Measurements from ENCODE around the gene ZNF407. TPM values are rescaled to one million over a fixed set of nuclear protein-coding genes. Genes with fewer than 3 reads are reported as not detected.

Gene ZNF407
- total and polyA plus RNA-seq, 2 donors: 5.1 to 9.7 TPM

DNA sequence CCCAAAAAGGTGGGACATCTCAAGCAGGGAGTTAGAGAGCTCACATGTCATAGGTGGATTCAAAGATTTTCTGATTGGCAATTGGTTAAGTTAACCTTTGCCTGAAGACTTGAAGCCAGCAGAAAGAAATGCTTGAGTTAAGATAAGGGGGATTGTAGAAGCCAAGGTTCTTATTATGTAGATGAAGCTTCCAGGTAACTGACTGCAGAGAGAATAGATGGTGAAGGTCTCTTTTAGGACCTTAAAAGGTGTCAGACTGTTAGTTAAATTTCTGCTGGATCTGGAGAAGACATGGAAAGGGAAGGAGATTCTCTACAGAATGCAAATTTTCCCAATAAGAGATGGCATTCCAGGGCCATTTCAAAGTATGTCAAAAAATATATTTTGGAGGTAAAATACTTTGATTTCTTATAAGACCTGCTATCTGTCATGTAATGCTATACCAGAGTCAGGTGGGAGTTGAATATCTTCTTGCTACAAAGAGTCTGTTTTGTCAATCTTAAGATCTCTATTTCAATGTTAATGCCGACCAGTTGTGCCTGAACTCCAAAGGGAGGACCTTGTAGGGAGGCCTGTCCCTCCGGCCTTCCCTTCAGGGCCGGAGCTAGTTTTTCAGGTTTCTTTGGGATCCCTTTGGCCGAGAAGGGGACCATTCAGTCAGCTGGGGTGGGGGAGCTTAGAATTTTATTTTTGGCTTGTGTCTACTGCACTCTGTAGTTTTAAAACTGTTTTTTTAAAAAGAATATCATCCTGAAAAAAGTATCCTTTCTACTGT, 330.7 kb downstream of the ZNF407 start:
- no peaks in the 10 kb centered on the region for H3K36me3 ChIP-seq (ENCODE audit: control insufficient read depth in 2 of 2, insufficient read depth in 2 of 2, low read length in 1 of 2)
- H3K27ac ChIP-seq (ENCODE audit: low read depth in 1 of 2, low read length in 1 of 2): no peak overlapping the region
- 97% methylated on average over 4 of the region's 4 CpGs for WGBS

DNA sequence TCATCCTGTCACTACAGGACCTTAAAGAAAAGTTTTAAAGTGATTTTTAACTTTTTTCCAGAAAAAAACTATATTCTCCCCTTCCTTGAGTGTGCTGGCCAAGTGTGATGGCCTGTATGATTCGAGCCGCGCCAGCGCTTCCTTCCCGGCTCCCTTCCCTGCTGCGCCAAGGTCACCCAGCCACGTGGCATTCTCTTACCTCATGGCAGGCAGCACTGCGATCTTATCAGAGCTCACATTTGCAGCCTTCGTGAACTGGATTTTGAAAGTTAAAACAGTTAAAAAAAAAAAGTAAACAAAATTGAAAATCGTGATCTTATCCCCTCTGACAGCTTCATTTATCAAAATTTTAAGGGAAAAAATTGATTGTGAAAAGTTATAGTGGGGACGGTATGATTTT, 331.4 kb downstream of the ZNF407 start:
- H3K36me3 ChIP-seq (ENCODE audit: control insufficient read depth in 2 of 2, insufficient read depth in 2 of 2, low read length in 1 of 2): no peaks in the 10 kb centered on the region
- no peaks in the 10 kb centered on the region for H3K4me1 ChIP-seq (ENCODE audit: control insufficient read depth in 2 of 2, insufficient read depth in 2 of 2, low read length in 2 of 2)
- DNase-seq (ENCODE audit: low read depth in 6 of 9, low spot score in 9 of 9): no peak
- H3K27me3 ChIP-seq (ENCODE audit: control insufficient read depth in 2 of 2, insufficient read depth in 1 of 2, low read length in 1 of 2): no peaks in the 10 kb centered on the region
- 96% methylated on average over 11 of the region's 11 CpGs for WGBS
- no peaks in the 10 kb centered on the region for H3K9me3 ChIP-seq (ENCODE audit: control insufficient read depth in 2 of 2, insufficient read depth in 1 of 2, low read length in 1 of 2)
- no peak overlapping the region for H3K4me3 ChIP-seq (ENCODE audit: low read length in 2 of 2)
- no peak overlapping the region for H3K27ac ChIP-seq (ENCODE audit: low read depth in 1 of 2, low read length in 1 of 2)

More for the DNA sequence above, 330.7 kb downstream of the ZNF407 start:
- no peaks in the 10 kb centered on the region for H3K27me3 ChIP-seq (ENCODE audit: control insufficient read depth in 2 of 2, insufficient read depth in 1 of 2, low read length in 1 of 2)
- DNase-seq (ENCODE audit: low read depth in 6 of 9, low spot score in 9 of 9): no peak
- H3K4me3 ChIP-seq (ENCODE audit: low read length in 2 of 2): no peak overlapping the region
- H3K9me3 ChIP-seq (ENCODE audit: control insufficient read depth in 2 of 2, insufficient read depth in 1 of 2, low read length in 1 of 2): no peaks in the 10 kb centered on the region
- no peaks in the 10 kb centered on the region for H3K4me1 ChIP-seq (ENCODE audit: control insufficient read depth in 2 of 2, insufficient read depth in 2 of 2, low read length in 2 of 2)

DNA sequence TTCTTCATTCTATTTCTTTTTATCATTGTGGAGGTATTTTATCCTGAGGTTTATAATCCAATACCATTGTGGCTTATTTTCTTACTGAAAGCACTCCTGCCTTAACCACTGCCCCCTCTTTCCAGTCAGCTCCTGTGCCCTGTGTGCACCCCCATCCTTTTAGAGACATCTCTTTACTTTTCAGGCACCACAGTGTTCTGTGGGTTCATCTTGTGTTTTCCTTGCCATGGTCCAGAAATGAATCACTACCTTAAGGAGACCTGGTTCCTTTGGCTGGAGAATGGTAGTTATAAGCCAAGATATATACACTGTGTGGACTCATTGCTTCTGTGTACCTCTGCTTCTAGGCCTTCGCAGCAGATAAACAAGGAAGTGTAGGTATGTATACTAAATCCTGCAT, 332.9 kb downstream of the ZNF407 start:
- no peak overlapping the region for H3K4me3 ChIP-seq (ENCODE audit: low read length in 2 of 2)
- no peak for DNase-seq (ENCODE audit: low read depth in 6 of 9, low spot score in 9 of 9)
- H3K36me3 ChIP-seq (ENCODE audit: control insufficient read depth in 2 of 2, insufficient read depth in 2 of 2, low read length in 1 of 2): no peaks in the 10 kb centered on the region
- no peak overlapping the region for H3K27ac ChIP-seq (ENCODE audit: low read depth in 1 of 2, low read length in 1 of 2)
- no peaks in the 10 kb centered on the region for H3K9me3 ChIP-seq (ENCODE audit: control insufficient read depth in 2 of 2, insufficient read depth in 1 of 2, low read length in 1 of 2)
- H3K4me1 ChIP-seq (ENCODE audit: control insufficient read depth in 2 of 2, insufficient read depth in 2 of 2, low read length in 2 of 2): no peaks in the 10 kb centered on the region
- WGBS: 95% methylated on average over 1 of the region's 1 CpG
- H3K27me3 ChIP-seq (ENCODE audit: control insufficient read depth in 2 of 2, insufficient read depth in 1 of 2, low read length in 1 of 2): no peaks in the 10 kb centered on the region

DNA sequence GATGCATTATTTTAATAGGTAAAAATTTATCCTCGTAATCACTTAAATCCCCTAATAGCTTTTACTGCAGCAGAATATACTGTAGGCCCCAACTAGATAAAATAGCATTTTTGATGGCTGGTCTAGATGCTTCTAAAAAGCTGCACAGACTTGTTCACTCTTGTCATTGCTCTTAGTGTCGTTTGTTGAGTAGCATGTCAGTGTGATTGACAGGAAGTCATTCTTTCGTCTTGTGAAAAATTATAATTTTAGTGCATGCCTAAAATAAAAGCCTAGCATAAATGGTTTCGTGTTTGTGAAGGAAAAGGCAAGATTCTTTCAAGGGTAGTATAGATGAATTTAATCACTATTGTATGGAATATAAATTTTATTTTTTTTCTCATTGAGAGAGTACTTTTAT, 336.3 kb downstream of the ZNF407 start:
- Histone ChIP-seq H3K9me3 (ENCODE audit: control insufficient read depth in 2 of 2, insufficient read depth in 1 of 2, low read length in 1 of 2) (no peaks in the 10 kb centered on the region), H3K36me3 (ENCODE audit: control insufficient read depth in 2 of 2, insufficient read depth in 2 of 2, low read length in 1 of 2) (no peaks in the 10 kb centered on the region), H3K27ac (ENCODE audit: low read depth in 1 of 2, low read length in 1 of 2) (no peak overlapping the region), H3K27me3 (ENCODE audit: control insufficient read depth in 2 of 2, insufficient read depth in 1 of 2, low read length in 1 of 2) (no peaks in the 10 kb centered on the region), H3K4me1 (ENCODE audit: control insufficient read depth in 2 of 2, insufficient read depth in 2 of 2, low read length in 2 of 2) (no peaks in the 10 kb centered on the region), H3K4me3 (ENCODE audit: low read length in 2 of 2) (no peak overlapping the region)
- 92% methylated on average over 4 of the region's 4 CpGs for WGBS
- no peak for DNase-seq (ENCODE audit: low read depth in 6 of 9, low spot score in 9 of 9)

DNA sequence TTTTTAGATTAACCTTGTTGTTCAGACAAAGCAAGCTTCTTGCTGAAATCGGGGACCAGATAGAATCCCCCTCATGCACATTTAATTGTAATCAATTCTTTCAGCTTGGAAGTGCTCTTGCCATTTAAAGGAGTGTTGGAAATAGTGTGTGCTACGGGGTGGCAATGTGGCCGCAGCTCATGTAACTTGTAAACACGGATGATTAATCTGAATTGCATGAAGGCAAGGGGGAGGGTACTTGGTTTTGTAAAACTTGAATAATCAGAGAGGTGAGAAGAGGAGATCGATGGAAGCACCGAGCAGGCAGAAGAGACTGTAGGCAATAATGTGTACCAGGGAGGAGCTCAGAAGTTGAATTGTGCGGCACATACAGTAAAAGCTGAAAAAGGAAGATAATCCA, 337.8 kb downstream of the ZNF407 start:
- Histone ChIP-seq H3K27me3 (ENCODE audit: control insufficient read depth in 2 of 2, insufficient read depth in 1 of 2, low read length in 1 of 2) (no peaks in the 10 kb centered on the region), H3K27ac (ENCODE audit: low read depth in 1 of 2, low read length in 1 of 2) (no peak overlapping the region), H3K36me3 (ENCODE audit: control insufficient read depth in 2 of 2, insufficient read depth in 2 of 2, low read length in 1 of 2) (no peaks in the 10 kb centered on the region), H3K4me1 (ENCODE audit: control insufficient read depth in 2 of 2, insufficient read depth in 2 of 2, low read length in 2 of 2) (no peaks in the 10 kb centered on the region), H3K9me3 (ENCODE audit: control insufficient read depth in 2 of 2, insufficient read depth in 1 of 2, low read length in 1 of 2) (no peaks in the 10 kb centered on the region), H3K4me3 (ENCODE audit: low read length in 2 of 2) (no peak overlapping the region)
- no peak for DNase-seq (ENCODE audit: low read depth in 6 of 9, low spot score in 9 of 9)
- WGBS: 97% methylated on average over 7 of the region's 7 CpGs

DNA sequence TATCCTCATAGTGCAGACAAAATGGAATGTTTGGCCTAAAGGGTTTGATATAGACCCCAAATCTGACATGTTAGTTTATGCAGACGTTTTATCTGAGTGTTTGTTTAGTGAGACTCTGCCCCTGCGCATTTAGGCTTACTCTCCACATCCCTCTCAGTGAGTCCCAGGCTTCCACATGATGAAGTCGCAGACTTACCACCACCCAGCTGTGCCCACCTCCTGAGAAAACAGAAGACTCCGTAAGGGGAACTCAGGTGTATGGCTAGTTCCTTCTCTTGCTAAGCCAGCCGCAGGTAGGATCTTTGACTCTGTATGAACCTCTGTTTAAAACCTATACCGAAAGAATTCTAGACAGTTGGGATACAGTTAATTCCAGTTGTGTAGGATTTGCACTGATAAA, 338.7 kb downstream of the ZNF407 start:
- Histone ChIP-seq H3K9me3 (ENCODE audit: control insufficient read depth in 2 of 2, insufficient read depth in 1 of 2, low read length in 1 of 2) (no peaks in the 10 kb centered on the region), H3K4me3 (ENCODE audit: low read length in 2 of 2) (no peak overlapping the region), H3K36me3 (ENCODE audit: control insufficient read depth in 2 of 2, insufficient read depth in 2 of 2, low read length in 1 of 2) (no peaks in the 10 kb centered on the region), H3K4me1 (ENCODE audit: control insufficient read depth in 2 of 2, insufficient read depth in 2 of 2, low read length in 2 of 2) (no peaks in the 10 kb centered on the region), H3K27ac (ENCODE audit: low read depth in 1 of 2, low read length in 1 of 2) (no peak overlapping the region), H3K27me3 (ENCODE audit: control insufficient read depth in 2 of 2, insufficient read depth in 1 of 2, low read length in 1 of 2) (no peaks in the 10 kb centered on the region)
- 98% methylated on average over 6 of the region's 6 CpGs for WGBS
- DNase-seq (ENCODE audit: low read depth in 6 of 9, low spot score in 9 of 9): no peak

DNA sequence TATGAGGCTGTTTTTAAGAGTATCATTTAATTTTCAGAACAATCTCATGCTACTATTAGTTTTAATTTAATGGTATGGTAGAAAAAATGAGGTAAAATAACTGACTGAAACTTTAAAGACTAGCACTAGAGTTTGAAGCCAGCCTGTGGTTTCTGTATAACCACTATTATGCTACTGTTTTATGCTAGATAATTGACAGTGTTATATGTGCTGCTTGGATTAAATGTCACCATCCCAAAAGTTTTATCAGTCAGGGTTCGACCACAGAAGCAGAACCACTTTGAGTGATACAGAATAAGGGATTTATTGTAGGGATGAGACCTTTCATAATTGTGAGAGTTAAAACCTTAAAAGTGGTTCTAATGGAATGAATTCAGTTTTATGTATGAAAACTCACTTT, 339.6 kb downstream of the ZNF407 start:
- no peak overlapping the region for H3K4me3 ChIP-seq (ENCODE audit: low read length in 2 of 2)
- no peaks in the 10 kb centered on the region for H3K27me3 ChIP-seq (ENCODE audit: control insufficient read depth in 2 of 2, insufficient read depth in 1 of 2, low read length in 1 of 2)
- DNase-seq (ENCODE audit: low read depth in 6 of 9, low spot score in 9 of 9): no peak
- no peaks in the 10 kb centered on the region for H3K9me3 ChIP-seq (ENCODE audit: control insufficient read depth in 2 of 2, insufficient read depth in 1 of 2, low read length in 1 of 2)
- no peak overlapping the region for H3K27ac ChIP-seq (ENCODE audit: low read depth in 1 of 2, low read length in 1 of 2)
- H3K4me1 ChIP-seq (ENCODE audit: control insufficient read depth in 2 of 2, insufficient read depth in 2 of 2, low read length in 2 of 2): peaks cover 0 to 4% of the 10 kb centered on the region in 2 donors
- 83% methylated on average over 1 of the region's 1 CpG for WGBS
- H3K36me3 ChIP-seq (ENCODE audit: control insufficient read depth in 2 of 2, insufficient read depth in 2 of 2, low read length in 1 of 2): no peaks in the 10 kb centered on the region

DNA sequence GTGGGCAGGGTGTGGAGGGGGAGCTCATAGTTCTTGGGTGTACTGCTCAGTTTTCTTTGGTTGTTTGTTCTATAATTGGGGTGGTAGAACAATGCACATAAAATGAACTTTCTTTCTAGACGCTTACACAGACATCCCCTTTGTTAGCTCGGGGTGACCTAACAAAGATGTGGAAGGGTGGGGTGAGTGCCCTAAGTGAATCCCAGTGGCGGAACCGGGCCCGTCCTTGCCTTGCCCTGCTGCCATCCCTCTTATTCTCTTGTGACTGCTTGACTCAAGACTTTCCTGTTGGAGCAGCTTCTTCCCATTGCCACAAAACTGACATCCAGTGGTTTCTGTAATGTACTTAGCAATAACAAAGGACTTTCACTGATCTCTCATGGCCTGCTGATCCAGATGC, 343.2 kb downstream of the ZNF407 start:
- Histone ChIP-seq H3K27me3 (ENCODE audit: control insufficient read depth in 2 of 2, insufficient read depth in 1 of 2, low read length in 1 of 2) (no peaks in the 10 kb centered on the region), H3K36me3 (ENCODE audit: control insufficient read depth in 2 of 2, insufficient read depth in 2 of 2, low read length in 1 of 2) (no peaks in the 10 kb centered on the region), H3K27ac (ENCODE audit: low read depth in 1 of 2, low read length in 1 of 2) (no peak overlapping the region), H3K4me3 (ENCODE audit: low read length in 2 of 2) (no peak overlapping the region), H3K9me3 (ENCODE audit: control insufficient read depth in 2 of 2, insufficient read depth in 1 of 2, low read length in 1 of 2) (no peaks in the 10 kb centered on the region), H3K4me1 (ENCODE audit: control insufficient read depth in 2 of 2, insufficient read depth in 2 of 2, low read length in 2 of 2) (peaks cover 0 to 11% of the 10 kb centered on the region in 2 donors)
- DNase-seq (ENCODE audit: low read depth in 6 of 9, low spot score in 9 of 9): no peak
- 97% methylated on average over 5 of the region's 5 CpGs for WGBS

DNA sequence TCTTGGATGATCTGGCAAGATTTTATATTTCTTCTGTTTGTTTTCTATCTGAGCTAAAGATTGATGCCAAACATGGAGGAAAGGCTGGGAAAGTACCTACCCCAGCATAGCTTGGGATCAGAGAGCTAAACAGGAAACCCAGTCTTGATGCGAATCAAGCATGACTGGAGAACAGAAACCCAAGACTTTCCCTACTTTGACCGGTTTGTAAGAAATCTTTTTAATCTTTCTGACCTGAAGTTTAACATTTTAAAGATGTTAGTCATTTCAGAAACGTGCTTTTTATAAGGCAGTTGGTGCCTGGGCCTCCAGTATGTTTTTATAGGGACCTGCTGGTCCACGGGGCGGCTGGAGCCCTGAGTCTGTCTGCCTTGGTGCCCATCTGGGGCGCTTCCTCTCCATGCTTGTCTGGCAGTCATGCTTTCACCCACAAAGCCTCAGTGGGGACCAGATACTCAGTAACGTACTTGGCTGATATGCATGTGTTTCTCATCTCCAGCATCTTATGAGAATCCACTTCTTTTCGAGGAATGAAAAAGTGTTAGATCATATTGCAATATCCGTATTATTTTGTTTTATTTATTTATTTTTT, 344.7 kb downstream of the ZNF407 start:
- peak in 1 of 9 donors; percentile 13 for DNase-seq (ENCODE audit: low read depth in 6 of 9, low spot score in 9 of 9)
- H3K4me3 ChIP-seq (ENCODE audit: low read length in 2 of 2): no peak overlapping the region
- peak overlapping the region in 1 of 2 donors; percentile 68 for H3K27ac ChIP-seq (ENCODE audit: low read depth in 1 of 2, low read length in 1 of 2)
- 86% methylated on average over 9 of the region's 9 CpGs for WGBS
- H3K36me3 ChIP-seq (ENCODE audit: control insufficient read depth in 2 of 2, insufficient read depth in 2 of 2, low read length in 1 of 2): no peaks in the 10 kb centered on the region
- no peaks in the 10 kb centered on the region for H3K9me3 ChIP-seq (ENCODE audit: control insufficient read depth in 2 of 2, insufficient read depth in 1 of 2, low read length in 1 of 2)
- H3K27me3 ChIP-seq (ENCODE audit: control insufficient read depth in 2 of 2, insufficient read depth in 1 of 2, low read length in 1 of 2): no peaks in the 10 kb centered on the region
- peaks cover 0 to 11% of the 10 kb centered on the region in 2 donors for H3K4me1 ChIP-seq (ENCODE audit: control insufficient read depth in 2 of 2, insufficient read depth in 2 of 2, low read length in 2 of 2)

Data from thymus (tissue), 11 donors.